H1 (cell line): Measurements from ENCODE around the gene DHX58. TPM values are rescaled to one million over a fixed set of nuclear protein-coding genes. Genes with fewer than 3 reads are reported as not detected.

ENCODE experiments used
- SRF ChIP-seq: IDR thresholded peaks from 2 replicates; pipeline ENCODE4 v1.6.1; 2011; ENCODE audit warnings: mild to moderate bottlenecking, low read depth, low read length, moderate library complexity
- polyA plus RNA-seq, 7 experiments: library from polyadenylated mRNA; depleted of rRNA in 3 of 7; stranded (reverse) in 5 of 7; unstranded in 2 of 7; fragments of >200 nt in 5 of 7; fragments of 200-250 nt in 2 of 7; gene quantifications; 1 replicate in 5 of 7; 2 replicates in 1 of 7; 4 replicates in 1 of 7; pipeline versions ENCODE4 v1.2.1 to v1.2.3, GENCODE V29; 2011 to 2013; ENCODE audit warnings: missing spikeins in 2 of 7, mixed read lengths in 2 of 7
- total RNA-seq: library from RNA; stranded (reverse); fragmentation: NEBNext Ultra II Directional; extraction: Animal tissue kit (Norgen Biotek cat#: 25700); gene quantifications from 2 replicates; pipeline ENCODE4 v1.2.1, GENCODE V29; 2021

The DHX58 gene
- total and polyA plus RNA-seq, 2 of the 8 experiments (the other 6 are each of a cell fraction or from before 2014, with no cell fraction given): 5.6 to 9.9 TPM

DNA sequence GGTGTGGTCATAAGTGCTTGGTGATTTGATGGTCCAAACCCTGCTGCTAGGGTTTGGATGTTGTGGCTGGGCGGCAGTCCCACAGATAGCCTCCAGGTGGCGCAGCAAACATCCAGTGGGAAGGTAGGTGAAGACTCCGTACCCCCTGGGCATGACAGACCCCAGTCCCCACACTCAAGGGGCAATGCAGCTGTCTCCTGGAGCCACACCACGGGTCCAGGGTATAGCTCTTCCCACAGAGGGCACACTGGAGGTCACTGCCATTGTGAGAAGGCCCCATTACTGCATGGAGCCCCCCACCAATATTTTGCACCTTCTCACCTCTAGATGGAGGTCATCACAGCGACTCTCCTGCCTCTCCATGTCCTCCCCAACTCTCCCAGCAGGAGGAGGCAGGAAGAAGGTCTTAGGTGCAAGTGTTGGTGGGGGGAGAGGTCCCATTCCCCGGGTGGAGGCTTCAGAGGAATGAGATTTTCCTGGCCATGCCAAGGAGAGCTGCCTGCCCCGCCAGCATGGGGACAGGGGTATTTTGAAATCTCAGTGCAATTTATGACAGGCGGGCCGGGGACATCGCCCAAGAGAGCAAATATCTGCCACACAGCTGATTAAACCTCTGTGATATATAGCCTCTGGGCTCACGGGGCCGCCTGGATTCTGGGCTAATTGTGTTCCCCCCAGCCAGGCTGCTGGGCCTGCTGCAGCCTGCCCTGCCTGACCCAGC is 45.0 kb downstream of the DHX58 start (continued):
- no peak for TF ChIP-seq SRF
